SK-N-MC (cell line): ENCODE data around the gene CACFD1.

ENCODE experiments used
- EZH2 ChIP-seq: fragments of 200-600 bp; sonication (generic); IDR thresholded peaks from one replicate; pipeline ENCODE4 v1.6.1; 2017; ENCODE audit warnings: antibody characterized with exemption
- POLR2AphosphoS5 ChIP-seq: IDR thresholded peaks from 2 replicates; pipeline ENCODE4 v1.6.1; 2012; ENCODE audit warnings: mild to moderate bottlenecking, low read depth, low read length, borderline replicate concordance

- no peak for TF ChIP-seq EZH2
- no peak for TF ChIP-seq POLR2AphosphoS5
Measured at GRCh38 chr9:133483611-133484010, 23.8 kb downstream of the CACFD1 start.
